NCI-H1694 (cell line): Measurements from ENCODE around the gene ACTRT2.

Experiments
- DNase-seq: peaks from one replicate; lab custom pipeline; 2025; lab: John Stamatoyannopoulos, UW

Gene ACTRT2

DNA sequence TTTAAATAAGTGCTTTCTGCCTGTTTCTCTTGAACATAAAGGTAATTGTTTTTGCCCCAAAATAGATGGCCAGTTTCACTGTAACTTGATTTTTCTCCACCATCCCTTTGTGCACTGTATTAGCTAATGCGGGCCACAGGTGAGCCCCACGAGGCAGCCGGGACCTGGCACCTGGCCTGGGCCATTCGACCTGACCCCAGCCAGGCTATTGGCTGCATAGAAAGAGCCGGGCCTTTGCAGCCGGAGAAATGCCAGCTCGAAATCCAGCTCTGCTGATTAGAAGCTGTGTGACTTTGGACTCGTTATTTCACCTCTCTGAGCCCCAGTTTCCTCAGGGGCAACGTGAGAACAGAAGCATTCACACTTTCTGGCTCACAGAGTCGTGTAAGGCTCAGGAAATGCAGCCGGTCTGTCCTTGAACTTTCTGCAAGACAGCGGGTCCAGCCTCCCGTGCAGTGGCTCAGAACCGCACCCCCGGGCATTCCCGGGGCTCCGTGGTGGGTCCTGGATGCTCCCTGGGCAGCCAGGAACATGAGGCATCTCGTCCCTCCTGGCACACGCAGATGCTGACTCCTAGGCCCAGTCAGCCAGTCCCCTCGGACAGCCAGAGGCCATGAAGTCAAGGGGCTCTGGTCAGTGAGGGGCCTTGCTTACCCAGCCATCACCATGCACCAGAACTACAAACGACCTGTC, 37.4 kb upstream of the ACTRT2 start:
- no peak for DNase-seq

DNA sequence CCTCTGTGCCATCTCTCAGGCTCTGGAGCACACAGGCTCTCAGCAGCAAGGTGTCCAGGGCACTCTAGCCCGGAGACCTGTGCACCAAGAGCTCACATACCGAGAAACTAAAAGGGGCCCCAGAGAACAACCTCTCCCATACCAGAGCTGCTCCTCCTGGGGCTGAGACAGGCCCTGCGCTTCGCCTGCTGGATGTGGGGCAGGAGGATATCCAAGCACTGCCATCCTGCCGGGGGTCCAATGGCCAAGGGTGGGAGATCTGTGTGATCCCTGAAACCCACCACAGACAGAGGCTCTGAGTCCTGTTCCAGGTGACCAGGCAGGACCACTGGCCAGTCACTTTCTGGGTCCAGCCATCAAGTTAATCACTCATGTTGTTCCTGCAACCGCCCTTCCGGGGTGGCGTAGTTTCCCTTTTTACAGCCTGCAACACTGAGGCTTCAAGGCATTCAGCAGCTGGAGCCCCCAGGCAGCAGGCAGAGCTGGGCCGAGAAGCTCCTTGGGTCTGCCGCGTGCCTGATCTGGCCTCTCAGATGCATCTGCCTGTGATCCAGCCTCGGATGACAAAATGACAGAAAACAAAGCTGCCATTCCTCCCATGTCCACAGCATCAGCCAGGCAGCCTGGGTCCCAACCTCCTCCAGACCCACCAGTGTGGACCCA, 36.7 kb upstream of the ACTRT2 start:
- DNase-seq: no peak

DNA sequence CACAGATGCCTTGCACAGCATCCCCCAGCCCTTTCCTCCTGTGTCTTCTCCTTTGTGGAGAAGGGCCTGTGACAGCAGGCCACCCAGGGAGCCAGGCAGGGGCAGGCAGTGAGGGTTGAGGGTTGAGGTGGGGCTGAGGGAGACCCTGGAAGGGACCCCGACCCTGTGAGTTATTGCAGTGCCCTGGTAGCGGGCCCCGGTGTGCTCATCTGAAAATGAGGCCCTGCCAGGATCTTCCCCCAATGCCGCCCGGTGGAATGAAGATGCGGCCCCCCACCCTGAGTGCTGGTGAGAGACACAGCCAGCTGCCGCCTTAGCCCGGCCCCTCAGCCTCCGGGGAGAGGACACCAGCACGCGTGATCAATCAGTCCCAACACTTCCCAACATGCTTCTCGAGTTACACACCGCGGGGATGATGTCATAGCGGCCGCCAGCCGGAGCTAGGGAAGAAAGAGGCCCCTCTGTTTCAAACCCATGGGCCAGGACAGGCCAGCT, 36.2 kb upstream of the ACTRT2 start:
- no peak for DNase-seq

DNA sequence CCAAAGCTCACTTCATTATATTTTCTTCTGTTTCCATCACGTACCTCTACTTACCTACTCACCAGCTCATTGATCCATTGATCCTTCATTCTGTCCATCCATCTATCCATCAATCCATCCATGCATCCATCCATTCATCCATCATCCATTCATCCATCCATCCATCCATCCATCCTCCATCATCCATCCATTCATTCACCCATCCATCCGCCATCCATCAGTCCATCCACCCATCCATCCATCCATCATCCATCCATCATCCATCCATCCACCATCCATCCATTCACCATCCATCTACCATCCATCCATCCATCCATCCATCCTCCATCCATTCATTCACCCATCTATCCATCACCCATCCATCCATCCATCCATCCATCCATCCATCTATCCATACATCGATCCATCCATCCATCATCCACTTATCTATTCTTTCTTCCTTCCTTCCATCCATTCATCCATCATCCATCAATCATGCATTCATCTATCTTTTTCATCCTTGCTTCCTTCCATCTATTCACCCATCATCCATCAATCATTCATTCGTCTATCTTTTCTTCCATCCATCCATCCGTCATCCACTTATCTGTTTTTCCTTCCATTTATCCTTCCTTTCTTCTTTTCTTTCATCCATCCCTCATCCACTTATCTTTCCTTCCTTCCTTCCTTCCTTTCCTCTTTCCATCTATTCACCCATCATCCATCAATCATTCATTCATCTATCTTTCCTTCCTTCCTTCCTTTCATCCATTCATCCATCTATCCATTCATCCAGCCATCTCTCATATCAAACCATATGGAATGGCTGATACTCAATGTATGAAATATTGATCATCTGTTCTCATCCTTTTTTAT, 35.3 kb upstream of the ACTRT2 start:
- no peak for DNase-seq

DNA sequence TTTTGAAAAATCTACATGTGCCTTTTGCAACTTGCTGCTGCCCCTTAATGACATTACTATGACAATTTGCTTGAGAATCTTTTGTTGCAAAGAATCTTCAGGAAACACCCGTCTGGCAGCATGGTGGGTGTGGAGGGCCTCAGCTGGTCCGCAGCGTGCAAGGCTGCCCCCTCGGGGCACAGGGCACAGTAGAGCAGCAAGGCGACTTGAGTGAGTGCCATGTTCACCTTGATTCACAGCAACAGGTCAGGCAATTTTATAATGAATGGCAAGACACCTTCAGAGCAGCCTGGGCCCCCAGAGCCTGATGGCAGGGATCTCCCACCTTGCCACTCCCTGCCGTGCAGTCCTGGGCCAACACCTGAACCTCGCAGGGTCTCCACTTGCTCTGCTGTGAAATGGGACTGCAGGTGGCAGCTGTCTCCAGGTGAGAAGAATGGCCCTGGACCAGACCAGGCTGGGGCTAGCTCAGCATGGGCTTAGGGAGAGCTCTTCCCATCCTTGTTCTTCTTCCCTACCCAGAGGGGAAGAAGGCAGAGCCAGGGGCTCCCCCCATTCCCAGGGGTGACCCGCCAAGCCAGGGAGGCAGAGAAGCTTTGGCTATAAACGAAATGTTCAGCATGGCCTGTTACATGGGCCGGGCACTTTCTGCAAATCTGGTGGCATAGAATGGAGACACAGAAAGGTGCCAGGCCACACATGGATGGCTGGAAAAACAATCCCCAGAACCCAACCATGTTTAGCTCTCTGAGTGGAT, 34.5 kb upstream of the ACTRT2 start:
- no peak for DNase-seq

DNA sequence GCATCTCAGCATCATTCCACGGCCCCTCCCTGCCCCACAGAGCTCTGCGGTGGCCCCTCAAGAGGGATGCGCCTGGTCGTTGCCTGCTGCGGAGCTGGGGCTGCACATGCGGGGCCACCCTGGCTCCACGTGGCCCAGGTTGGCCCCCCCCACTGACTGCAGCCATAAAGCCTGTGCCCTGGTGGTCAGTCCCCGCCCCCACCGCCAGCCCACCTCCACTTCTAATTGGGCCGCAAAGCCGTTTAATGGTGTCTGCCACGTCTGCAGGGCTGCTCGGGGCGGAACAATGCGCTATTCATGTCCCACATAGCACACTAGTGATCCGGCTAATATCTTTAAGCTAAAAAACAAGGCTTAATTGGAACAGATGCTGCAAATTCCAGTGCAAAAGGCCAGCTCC, 33.5 kb upstream of the ACTRT2 start:
- no peak for DNase-seq

DNA sequence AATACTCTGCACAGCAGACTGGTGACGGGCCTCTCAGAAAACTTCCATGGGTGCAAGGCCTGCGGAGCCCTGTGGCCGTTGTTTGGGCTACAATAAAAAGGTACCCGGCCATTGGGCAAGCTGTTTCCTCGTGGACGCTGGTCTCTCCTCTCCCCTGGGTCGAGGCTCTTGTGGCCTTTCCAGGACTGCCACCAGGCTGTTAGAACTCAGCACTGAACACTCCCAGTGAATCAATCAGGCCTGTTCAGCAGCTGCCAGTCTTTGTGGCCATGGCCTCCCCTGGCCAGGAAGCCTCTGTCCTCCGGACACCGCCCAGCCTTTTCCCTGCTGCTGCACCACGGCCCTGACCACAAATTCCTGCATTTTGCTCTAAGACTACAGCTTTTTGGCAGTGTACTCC, 33.0 kb upstream of the ACTRT2 start:
- DNase-seq: no peak

DNA sequence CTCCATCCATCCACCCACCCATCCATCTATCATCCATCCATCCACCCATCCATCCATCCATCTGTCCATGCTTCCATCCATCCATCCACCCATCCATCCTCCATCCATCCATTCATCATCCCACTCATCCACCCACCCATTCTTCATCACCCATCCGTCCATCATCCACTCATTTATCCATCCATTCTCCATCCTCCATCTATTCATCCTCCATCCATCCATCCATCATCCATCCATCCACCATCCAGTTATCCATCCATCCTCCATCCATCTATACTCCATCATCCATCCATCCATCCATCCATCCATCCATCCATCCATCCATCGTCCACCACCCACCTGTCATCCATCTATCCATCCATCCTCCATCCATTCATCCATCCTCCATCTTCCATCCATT, 32.1 kb upstream of the ACTRT2 start:
- DNase-seq: no peak

DNA sequence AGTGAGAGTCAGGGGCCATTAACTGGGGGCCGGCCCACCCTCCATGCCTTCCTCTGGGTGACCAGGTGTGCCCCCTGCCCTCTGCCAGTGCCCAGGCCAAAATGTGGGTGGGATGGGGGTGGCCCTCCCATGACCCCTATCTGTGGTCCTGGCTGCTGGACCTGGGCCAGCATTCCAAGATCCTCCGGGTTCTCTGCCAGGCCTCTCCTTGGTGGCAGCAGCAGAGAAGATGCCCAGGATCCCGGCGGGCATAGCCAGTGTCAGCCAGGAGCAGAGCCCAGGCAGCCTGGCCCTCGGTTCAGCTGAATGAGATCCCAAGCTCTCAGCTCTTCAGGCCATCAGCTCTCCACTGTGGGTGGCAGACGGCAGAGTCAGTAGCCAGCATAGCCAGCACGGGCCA, 31.3 kb upstream of the ACTRT2 start:
- no peak for DNase-seq

DNA sequence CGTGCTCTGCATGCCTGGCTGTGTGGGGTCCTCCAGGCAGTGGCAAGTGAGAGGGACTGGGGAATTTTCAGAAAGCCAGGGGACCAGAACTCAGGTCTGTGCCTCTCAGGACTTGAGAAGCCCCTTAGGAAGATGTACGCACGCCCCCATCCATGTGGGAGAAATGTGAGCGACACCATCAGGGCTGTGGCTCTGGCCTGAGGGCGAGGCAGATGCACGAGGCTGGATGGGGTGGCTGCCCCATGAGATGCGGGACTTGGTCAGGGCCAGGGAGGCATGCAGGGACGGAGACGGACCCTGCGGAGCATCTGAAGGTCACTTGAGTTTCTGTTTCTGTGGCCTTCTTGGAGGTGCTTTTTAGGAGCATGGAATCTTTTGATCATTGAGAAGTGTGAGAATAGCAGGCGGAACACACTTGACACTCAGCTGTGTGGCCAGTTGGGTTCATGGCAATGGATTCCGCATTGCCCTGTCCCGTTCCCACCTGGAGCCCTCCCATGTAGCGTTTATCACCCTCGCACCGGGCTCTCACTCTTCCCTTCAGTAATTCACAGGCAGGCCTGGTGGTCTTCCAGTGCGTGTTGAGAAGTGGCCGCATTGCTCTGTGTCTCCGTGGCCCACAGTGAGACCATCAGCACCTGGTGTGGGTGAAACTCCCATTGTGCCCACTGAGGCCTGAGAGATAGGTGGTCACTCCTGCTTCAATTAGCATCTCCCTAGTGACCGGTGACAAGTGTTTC, 30.7 kb upstream of the ACTRT2 start:
- no peak for DNase-seq

DNA sequence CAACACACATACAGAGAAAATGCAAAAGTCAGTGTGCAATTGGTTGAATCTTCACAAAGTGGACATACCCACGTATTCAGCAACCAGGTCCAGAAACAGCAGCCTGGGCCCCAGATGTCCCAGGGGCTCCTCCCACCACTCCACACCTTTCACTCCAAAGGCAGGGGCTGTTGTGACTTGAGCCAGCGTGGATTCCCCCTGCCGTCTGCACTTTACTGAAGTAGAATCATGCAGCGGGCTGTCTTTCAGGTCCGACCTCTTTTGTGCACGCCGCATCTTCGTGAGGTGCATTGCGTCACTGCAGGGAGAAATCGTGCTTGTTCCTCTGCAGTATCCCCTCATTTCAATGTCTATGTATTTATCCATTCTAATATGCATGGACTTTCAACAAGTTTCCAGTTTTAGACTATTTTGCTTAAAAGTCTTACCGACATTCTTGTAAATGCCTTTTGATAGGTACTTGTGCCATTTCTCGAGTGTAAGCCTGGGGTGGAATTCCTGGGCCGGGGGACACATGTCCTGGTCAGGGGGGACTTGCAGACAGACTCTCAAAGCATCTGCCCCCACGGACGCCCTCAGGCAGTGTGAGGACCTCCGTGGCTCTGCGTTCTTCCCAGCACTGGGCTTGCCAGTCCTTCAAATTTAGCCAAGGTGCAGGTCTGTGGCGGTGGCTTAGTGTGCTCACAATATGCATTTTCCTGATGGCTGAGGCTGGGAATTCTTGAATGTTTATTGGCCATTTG, 29.3 kb upstream of the ACTRT2 start:
- DNase-seq: no peak

DNA sequence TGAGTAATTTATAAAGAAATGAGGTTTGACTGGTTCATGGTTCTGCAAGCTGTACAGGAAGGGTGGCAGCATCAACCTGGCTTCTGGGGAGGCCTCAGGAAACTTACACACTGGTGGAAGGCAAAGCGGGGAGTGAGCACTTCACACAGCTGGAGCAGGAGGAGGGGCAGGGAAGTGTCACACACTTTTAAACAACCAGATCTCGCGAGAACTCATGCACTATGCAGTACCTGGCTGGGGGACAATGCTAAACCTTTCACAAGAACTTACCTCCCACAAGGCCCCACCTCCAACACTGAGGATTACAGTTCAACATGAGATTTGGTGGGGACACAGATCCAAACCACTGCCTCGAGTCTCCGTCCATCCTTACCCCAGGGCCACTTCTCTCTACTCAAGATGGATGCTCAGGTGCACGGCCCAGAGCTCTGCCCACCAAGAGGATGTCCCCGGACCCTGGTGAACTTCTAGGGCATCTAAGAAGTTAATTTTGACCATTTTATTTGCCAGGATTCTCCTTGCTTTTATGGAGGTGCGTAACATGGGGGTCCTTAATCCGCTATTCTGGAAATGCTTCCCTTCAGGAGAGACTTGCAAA, 22.7 kb upstream of the ACTRT2 start:
- DNase-seq: no peak

DNA sequence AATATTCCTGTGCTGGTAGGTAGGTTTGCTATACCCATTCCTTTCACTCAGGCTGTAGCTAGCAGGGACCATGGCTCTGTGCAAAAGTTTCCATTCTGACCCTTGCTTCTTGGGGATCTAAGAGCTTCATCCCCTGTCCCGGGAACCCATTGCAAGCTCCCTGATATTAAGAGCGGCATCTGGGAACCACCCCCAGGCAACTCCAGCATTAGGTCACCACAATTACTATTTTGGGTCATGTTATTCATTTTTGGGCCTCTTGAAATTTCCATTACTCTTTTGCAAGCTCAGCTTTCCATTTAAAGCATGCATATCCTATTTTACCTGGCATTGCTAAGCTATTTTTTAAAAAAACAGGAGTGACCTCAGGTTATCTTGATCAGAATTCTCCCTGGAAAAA, 22.1 kb upstream of the ACTRT2 start:
- DNase-seq: no peak

DNA sequence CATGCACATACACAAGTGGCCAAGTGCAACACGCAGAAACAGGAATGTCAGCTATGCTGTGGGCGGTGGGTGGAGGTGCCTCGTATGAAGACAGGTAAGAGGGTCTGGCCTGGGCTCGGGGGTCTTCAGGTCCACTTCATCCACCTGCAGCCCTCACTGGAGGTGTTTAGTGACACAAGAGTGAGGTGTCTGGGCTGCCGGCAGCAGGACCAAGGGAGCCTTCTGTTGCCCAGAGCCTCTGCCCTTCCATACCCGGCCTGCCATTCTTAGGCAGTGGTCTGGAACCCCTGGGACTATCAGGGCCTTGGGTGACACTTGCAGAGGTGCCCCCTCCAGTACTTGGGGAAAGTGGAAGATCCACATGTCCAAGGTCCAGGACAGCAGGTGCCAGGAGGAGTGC, 21.7 kb upstream of the ACTRT2 start:
- no peak for DNase-seq

DNA sequence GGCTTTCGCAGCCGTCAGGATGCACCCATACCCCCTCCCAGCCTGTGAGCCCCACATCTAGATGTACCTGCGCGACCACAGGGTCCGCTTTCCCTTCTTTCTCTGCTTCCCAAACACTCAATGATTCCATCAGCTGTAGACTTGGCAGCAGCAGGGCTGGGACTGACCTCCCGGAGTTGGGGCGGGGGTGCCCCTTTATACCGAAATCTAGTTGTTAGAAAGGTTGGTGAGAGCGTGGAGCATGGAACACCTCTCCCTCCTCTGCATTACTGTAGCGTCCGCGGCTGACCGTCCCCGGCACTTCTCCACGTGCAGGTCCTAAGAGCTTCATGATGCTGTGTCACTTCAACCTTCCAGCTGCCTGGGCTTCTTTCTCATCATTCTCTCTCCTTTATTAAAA, 21.1 kb upstream of the ACTRT2 start:
- DNase-seq: no peak

DNA sequence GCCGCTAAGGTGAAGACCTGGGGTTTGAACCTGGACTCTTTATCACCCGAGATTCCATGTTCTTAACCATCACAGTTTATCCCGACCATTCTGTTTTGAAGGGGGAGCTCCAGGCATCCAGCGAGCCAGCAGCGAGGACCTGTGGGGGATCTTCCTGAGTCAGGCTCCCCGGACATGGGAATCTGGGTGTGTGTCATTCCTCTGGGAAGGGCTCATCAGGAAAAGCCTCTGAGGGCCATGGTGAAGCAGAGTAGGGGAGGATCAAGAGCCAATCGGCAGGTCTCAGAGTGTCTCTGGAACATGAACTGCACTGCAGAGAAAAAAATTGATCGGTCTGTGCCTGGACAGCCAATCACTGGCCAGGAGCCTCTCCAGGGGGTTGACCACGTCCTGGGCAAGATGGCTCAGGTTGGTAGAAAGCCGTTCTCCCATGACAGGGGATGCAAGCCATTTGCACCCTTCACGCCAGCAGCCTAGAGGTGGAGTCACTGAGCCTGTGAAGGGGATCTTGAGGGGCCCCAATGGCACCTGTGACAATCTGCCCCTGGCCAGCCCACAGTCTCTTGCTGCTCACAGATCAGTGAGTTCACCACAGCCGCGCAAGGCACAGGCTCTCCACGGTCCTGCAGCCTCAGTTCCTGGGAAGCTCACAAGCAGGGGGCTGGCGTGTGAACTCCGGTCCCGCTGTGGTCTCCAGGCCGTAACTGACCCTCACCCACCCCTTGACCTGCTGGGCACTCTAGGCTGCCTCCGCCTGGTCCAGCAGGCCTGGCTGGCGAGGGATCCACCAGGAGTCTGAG, 20.4 kb upstream of the ACTRT2 start:
- no peak for DNase-seq

DNA sequence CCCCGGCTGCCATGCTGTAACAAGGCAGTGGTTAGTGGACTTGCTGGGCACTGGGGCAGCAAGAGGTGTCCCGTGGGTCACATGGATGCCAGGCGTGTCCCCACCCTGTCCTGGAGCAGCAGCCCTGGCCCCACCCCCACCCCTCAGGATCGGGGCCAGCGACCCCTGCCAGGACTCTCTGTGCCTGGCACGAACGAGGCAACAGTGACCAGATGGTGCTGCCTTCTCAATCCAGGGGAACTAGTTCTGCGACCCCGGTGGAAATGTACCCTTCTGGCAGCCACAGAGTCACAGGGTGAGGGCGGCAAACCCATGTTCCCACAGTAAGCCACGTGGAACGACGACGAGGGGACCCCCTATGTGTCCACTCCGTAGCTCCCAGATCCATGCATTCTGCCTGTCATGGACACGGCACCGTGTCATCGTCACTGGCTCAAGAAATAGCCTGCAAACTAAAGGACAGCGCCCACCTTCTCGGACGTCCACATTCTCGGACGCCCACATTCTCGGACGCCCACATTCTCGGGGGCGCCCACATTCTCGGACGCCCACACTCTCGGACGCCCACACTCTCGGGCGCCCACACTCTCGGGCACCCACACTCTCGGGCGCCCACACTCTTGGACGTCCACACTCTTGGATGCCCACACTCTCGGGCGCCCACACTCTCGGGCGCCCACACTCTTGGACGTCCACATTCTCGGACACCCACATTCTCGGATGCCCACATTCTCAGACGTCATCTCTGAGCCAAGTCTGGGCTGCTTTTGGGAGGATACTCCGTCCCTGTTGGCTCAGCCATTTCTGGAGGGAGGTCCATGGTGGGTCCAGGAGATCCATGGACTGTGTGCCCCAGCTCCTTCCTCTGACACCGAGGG, 19.6 kb upstream of the ACTRT2 start:
- no peak for DNase-seq

DNA sequence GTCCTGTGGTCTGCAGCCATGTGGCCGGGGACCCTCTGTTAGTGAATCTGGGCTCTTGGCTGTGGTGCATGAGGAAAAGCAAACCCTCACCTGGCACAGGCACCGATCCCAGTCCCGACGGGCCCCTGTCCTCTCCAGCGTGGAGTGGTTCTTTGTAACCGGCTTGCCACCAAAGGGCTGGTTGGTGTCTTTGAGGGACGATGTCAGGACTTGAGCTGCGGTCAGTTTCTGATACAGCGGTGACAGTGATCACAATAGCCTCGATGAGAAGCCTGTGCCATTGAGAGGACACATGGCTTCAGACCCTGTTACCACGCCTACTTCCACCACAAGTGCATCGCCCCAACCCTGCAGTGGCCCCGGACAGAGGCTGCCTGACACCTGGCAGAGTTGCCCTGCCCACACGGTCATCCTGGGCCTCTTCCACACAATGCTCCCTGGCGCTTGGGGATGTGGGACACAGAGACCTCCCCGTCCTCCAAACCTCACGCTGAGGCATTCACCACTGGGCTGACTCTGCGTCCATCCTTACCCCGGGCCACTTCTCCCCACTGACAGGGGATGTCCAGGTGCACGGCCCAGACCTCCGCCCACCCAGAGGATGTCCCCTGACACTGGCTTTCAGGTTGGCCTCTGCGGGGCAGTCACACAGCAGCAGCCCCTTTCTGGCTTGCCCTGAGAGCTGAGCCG, 18.8 kb upstream of the ACTRT2 start:
- no peak for DNase-seq
